ENCODE results near the gene PTGDS. TPM values are rescaled to one million over a fixed set of nuclear protein-coding genes. Genes with fewer than 3 reads are reported as not detected.

Gene PTGDS
- total and polyA plus RNA-seq, 4 donors: 0.23 to 15.2 (median 6.4) TPM

- Histone ChIP-seq H3K27ac (ENCODE audit: low read depth in 1 of 2, low read length in 2 of 2) (no peak overlapping the region), H3K4me1 (ENCODE audit: control insufficient read depth in 4 of 4, insufficient read depth in 4 of 4, low read length in 3 of 4) (no peaks in the 10 kb centered on the region), H3K36me3 (ENCODE audit: control insufficient read depth in 4 of 4, insufficient read depth in 3 of 4, low read depth in 1 of 4, low read length in 3 of 4) (peaks cover 2 to 44% (median 20%) of the 10 kb centered on the region in 4 donors), H3K27me3 (ENCODE audit: control insufficient read depth in 4 of 4, insufficient read depth in 4 of 4, low read length in 3 of 4) (no peaks in the 10 kb centered on the region), H3K9me3 (ENCODE audit: control insufficient read depth in 4 of 4, low read length in 3 of 4) (no peaks in the 10 kb centered on the region), H3K4me3 (ENCODE audit: low read depth in 1 of 3, low read length in 3 of 3) (no peak overlapping the region), H3K9ac (ENCODE audit: low read depth in 1 of 2, low read length in 2 of 2) (no peak overlapping the region)
- DNase-seq (ENCODE audit: low spot score): no peak
- 97% methylated on average over 36 of the region's 36 CpGs for WGBS
- TF ChIP-seq FOXA1 (IDR thresholded peaks at IDR 0.05): no peak
- no peak for TF ChIP-seq HNF4A (conservative IDR thresholded peaks at IDR 0.05)
- TF ChIP-seq FOXA2 (IDR thresholded peaks at IDR 0.05): no peak
- TF ChIP-seq MAX (IDR thresholded peaks at IDR 0.05): no peak
- no peak for TF ChIP-seq YY1 (IDR thresholded peaks at IDR 0.05)
- TF ChIP-seq GABPA (IDR thresholded peaks at IDR 0.05 in 1 of 2, conservative IDR thresholded peaks at IDR 0.05 in 1 of 2): no peak
- no peak for TF ChIP-seq NR2F2 (IDR thresholded peaks at IDR 0.05)
- TF ChIP-seq JUND (IDR thresholded peaks at IDR 0.05): no peak
- no peak for TF ChIP-seq EGR1 (IDR thresholded peaks at IDR 0.05; ENCODE audit: low read depth in 2 of 2)
- no peak for TF ChIP-seq SP1 (IDR thresholded peaks at IDR 0.05)
- no peak for TF ChIP-seq ZBTB33 (IDR thresholded peaks at IDR 0.05)
- TF ChIP-seq HNF4G (IDR thresholded peaks at IDR 0.05): no peak
- no peak for TF ChIP-seq RAD21 (IDR thresholded peaks at IDR 0.05)
- no peak for TF ChIP-seq ATF3 (IDR thresholded peaks at IDR 0.05)
- no peak for TF ChIP-seq REST (IDR thresholded peaks at IDR 0.05)
- no peak for TF ChIP-seq CTCF (IDR thresholded peaks at IDR 0.05; ENCODE audit: low read depth, low read length, missing input control)
- no peak for TF ChIP-seq TAF1 (conservative IDR thresholded peaks at IDR 0.05)
- no peak for TF ChIP-seq RXRA (IDR thresholded peaks at IDR 0.05)
Measured at GRCh38 chr9:137014776-137015539, 37.7 kb downstream of the PTGDS start.
